Prostate gland (tissue), 2 donors: ENCODE data around the gene GJB1.

Experiments used
- POLR2A ChIP-seq: fragments of 450-650 bp; IDR thresholded peaks from one replicate; pipeline ENCODE4 v1.6.1; 2016; ENCODE audit warnings: antibody characterized with exemption, mild to moderate bottlenecking
- TF ChIP-seq, protein P1 (sequence below), 4 experiments: fragments of 200-600 bp in 2 of 4; fragments of 450-650 bp in 2 of 4; sonication (generic) in 2 of 4; IDR thresholded peaks; 1 replicate in 3 of 4; 2 replicates in 1 of 4; pipeline ENCODE4 v1.5.1; 2016 to 2019; ENCODE audit warnings: antibody characterized with exemption in 4 of 4, mild to moderate bottlenecking in 2 of 4, moderate library complexity in 2 of 4

DNA sequence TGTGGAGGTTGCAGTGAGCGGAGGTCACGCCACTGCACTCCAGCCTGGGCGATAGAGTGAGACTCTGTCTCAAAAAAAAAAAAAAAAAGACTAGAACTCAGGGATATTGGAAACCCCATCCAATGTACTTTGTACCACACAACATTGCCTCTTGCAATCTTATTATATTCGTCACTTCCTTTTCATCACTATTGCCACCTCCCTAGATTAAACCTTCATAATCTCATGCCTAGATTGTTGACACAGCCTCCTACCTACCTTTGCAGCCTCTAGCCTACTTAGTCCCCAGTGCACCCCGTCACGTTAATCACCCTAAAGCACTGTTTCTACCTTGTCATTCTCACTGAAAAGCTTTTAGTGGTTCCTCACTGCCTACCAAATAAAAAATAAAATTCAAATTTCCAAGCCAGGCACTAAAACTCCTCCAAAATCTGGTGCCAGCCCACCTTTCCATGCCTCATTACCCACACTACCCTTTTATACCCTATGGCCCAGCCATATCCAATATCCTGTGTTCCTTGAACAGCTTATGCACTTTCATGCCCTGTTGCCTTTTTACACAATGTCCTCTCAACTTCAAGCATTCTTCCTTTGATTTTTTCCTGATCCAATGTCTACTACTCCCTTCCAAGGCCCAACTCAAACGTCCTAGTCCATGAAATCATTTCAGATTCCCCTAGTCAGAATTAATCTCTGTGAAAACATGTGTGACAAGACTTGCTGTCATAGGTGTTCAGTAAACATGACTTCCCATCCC is 23.6 kb upstream of the GJB1 start:
- TF ChIP-seq, protein P1, sequence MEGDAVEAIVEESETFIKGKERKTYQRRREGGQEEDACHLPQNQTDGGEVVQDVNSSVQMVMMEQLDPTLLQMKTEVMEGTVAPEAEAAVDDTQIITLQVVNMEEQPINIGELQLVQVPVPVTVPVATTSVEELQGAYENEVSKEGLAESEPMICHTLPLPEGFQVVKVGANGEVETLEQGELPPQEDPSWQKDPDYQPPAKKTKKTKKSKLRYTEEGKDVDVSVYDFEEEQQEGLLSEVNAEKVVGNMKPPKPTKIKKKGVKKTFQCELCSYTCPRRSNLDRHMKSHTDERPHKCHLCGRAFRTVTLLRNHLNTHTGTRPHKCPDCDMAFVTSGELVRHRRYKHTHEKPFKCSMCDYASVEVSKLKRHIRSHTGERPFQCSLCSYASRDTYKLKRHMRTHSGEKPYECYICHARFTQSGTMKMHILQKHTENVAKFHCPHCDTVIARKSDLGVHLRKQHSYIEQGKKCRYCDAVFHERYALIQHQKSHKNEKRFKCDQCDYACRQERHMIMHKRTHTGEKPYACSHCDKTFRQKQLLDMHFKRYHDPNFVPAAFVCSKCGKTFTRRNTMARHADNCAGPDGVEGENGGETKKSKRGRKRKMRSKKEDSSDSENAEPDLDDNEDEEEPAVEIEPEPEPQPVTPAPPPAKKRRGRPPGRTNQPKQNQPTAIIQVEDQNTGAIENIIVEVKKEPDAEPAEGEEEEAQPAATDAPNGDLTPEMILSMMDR (IDR thresholded peaks at IDR 0.05): no peak
- no peak for TF ChIP-seq POLR2A
